Astrocyte of the spinal cord (primary cell): ENCODE measurements around the gene YIPF4.
"Not testable (repeated sequence)": the region's sequence is repeated elsewhere in the genome, so short reads cannot be mapped to it uniquely, and the experiment has no call there.

Experiments used
- DNase-seq: peaks from one replicate; pipeline ENCODE4 v3.0.0; 2011; ENCODE audit warnings: low read depth, low spot score
- H3K4me3 ChIP-seq: 2 replicates; pipeline ENCODE4 v1.5.1; 2011; ENCODE audit warnings: low read depth, mild to moderate bottlenecking, low read length, moderate library complexity
- CTCF ChIP-seq: IDR thresholded peaks from 2 replicates; pipeline ENCODE4 v1.5.1; 2012; ENCODE audit warnings: low read depth, mild to moderate bottlenecking, low read length, inconsistent platforms
- in situ Hi-C: cut with HindIII; loops from 2 replicates; pipeline ENCODE4 v1.10.0; 2017; ENCODE audit warnings: low sequenced_read_pairs

Gene YIPF4

GRCh38 chr2:32277363-32277673 lies 386 bp upstream of the YIPF4 start:
- in situ Hi-C loops: no loop called here
- H3K4me3 ChIP-seq: peak overlapping the region; percentile 87
- DNase-seq: no peak
- TF ChIP-seq CTCF: no peak

- DNase-seq: no peak
- peak overlapping the region; percentile 87 for H3K4me3 ChIP-seq
- no peak for TF ChIP-seq CTCF
- in situ Hi-C loops: no loop called here
Observed at GRCh38 chr2:32278478-32278853, 762 bp downstream of the YIPF4 start.

- no peak for TF ChIP-seq CTCF
- DNase-seq: peak; percentile 22
- in situ Hi-C loops: no loop called here
- H3K4me3 ChIP-seq: no peak overlapping the region
Observed at GRCh38 chr2:32284321-32284720, 6.6 kb downstream of the YIPF4 start.

- no peak for TF ChIP-seq CTCF
- peak; percentile 40 for DNase-seq
- no peak overlapping the region for H3K4me3 ChIP-seq
- in situ Hi-C loops: no loop called here
Observed at GRCh38 chr2:32289165-32289999, 11.7 kb downstream of the YIPF4 start.

- TF ChIP-seq CTCF: no peak
Observed at GRCh38 chr2:32290000-32290339, 12.3 kb downstream of the YIPF4 start.

GRCh38 chr2:32291746-32292145 lies 14.0 kb downstream of the YIPF4 start:
- H3K4me3 ChIP-seq: no peak overlapping the region
- TF ChIP-seq CTCF: no peak
- in situ Hi-C loops: no loop called here
- DNase-seq: no peak

More at GRCh38 chr2:32290000-32290339, 12.3 kb downstream of the YIPF4 start:
- H3K4me3 ChIP-seq: no peak overlapping the region
- in situ Hi-C loops: no loop called here
- no peak for DNase-seq

GRCh38 chr2:32293493-32293892 lies 15.8 kb downstream of the YIPF4 start:
- DNase-seq, in situ Hi-C loops, H3K4me3 ChIP-seq: not testable (repeated sequence)

GRCh38 chr2:32293966-32294562 lies 16.4 kb downstream of the YIPF4 start:
- in situ Hi-C loops, DNase-seq, H3K4me3 ChIP-seq: not testable (repeated sequence)
